ENCODE results near the gene PRAMEF18.
"Not testable (repeated sequence)": the region's sequence is repeated elsewhere in the genome, so short reads cannot be mapped to it uniquely, and the experiment has no call there.

GRCh38 chr1:13208712-13209111 lies 17.2 kb downstream of the PRAMEF18 start:
- TF ChIP-seq POLR2A, CTCF (IDR thresholded peaks at IDR 0.05): not testable (repeated sequence)
